HTR-8/SVneo (cell line): ENCODE results near the gene NTSR1.

Experiments used
- DNase-seq: peaks from one replicate; pipeline ENCODE4 v3.0.0; 2011; ENCODE audit warnings: low spot score, mixed read lengths; ENCODE audit not compliant: insufficient read length
- FAIRE-seq: peaks from 2 replicates; lab custom pipeline; 2011; peaks lifted over from hg19 to GRCh38; lab: Jason Lieb, UNC

The NTSR1 gene

GRCh38 chr20:62736026-62736406 is 27.4 kb downstream of the NTSR1 start:
- DNase-seq (no peak), FAIRE-seq (no peak)

DNA sequence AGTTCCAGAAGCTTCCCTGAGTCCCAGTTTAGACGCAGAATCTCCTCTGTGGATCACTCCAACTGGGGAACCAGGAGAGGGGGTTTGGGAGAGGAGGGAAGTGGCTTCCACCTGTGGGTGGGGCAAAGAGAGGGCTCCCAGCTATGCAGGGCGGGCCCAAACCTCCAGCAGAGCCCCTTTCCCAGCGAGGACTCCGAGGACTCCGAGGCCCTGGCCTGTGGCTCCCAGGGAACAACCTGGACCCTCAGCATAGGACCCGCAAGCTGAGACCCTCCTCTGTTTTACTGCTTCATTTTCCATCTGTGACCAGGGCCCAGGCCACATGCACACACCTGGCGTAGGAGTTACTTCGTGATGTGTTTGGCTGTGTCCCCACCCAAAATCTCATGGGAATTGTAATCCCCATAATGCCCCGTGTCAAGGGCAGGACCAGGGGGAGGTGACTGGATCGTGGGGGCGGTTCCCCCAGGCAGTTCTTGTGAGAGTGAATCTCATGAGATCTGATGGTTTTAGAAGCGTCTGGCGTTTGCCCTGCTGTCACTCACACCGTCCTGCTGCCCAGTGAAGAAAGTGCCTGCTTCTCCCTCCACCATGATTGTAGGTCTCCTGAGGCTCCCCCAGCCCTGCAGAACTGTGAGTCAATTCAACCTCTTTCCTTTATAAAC is 27.9 kb downstream of the NTSR1 start:
- FAIRE-seq (peak; percentile 72), DNase-seq (no peak)

DNA sequence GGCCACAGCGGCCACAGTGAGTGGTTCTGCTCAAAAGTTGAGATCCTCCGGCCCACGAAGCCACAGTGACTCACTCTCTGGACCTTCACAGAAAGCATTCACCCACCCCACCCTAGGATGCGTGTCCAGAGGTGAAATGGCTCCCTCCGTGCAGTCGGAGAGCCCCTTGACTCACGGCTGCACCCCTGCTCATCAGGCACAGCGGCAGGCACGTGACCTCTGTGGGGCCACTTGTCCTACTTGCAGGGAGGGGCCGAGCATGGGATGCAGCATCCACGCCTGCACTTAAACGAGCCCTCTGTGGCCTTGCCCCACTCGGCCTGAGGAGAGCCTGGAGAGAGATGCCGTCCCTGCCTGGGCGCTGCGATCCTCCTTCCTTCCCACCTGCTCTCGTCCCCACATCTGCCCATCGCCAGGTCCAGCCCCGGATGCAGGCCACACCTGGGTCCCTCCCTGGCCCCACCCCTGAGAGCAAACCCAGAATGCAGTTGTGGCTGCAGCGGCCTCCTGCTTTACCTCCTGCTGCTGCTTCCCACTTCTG is 28.7 kb downstream of the NTSR1 start:
- peak; percentile 95 for FAIRE-seq
- no peak for DNase-seq

DNA sequence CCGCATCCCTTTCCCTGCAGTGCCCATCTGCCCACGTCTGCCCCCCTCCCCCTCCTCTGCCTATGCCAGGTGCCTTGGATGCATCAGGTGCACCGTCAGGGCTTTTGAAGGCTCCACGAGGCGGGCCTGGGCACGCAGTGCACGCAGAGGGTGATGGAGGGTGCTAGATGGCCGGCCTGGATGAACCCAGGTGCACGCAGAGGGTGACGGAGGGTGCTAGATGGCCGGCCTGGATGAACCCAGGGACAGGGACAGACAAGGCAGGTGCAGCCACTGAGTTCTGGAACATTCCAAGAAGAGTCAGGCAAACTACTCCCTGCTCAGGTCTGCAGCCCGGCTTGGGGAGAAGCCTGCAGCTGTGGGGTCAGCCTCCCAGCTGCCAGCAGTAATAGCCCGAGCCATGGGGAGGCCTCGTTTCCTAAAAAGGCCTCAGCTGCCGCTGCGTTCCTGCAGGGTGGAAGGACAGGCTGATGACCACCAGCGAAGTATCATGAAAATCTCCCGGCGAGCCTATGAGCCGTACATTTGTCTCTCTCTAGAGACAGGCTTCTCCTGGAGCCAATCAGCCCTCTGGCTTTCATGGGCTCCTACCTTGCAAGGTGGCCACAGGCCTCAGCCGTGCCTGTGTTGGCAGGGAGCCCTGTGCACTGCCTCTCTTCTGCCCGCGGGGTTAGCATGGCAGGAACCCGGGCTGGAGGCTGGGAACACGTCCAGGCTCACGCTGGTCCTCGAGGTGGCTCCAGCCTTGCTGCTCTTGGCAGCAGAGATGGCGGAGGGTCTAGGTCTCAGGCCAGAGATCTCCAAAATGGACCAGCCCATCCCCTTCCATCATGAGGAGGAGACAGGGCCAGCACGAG is 29.6 kb downstream of the NTSR1 start:
- peak; percentile 51 for FAIRE-seq
- no peak for DNase-seq

GRCh38 chr20:62739067-62739466 is 30.4 kb downstream of the NTSR1 start:
- FAIRE-seq (no peak), DNase-seq (no peak)

GRCh38 chr20:62739581-62740285 is 31.1 kb downstream of the NTSR1 start:
- FAIRE-seq = no peak
- no peak for DNase-seq

GRCh38 chr20:62740286-62741141 is 31.9 kb downstream of the NTSR1 start:
- FAIRE-seq (peak; percentile 100), DNase-seq (peak; percentile 94)

GRCh38 chr20:62741191-62741691 is 32.6 kb downstream of the NTSR1 start:
- DNase-seq = peak; percentile 65
- FAIRE-seq = no peak

- peak; percentile 83 for FAIRE-seq
- DNase-seq = no peak
Measured at GRCh38 chr20:62741701-62742491, 33.3 kb downstream of the NTSR1 start.

GRCh38 chr20:62742550-62742949 is 33.9 kb downstream of the NTSR1 start:
- DNase-seq (no peak), FAIRE-seq (no peak)

DNA sequence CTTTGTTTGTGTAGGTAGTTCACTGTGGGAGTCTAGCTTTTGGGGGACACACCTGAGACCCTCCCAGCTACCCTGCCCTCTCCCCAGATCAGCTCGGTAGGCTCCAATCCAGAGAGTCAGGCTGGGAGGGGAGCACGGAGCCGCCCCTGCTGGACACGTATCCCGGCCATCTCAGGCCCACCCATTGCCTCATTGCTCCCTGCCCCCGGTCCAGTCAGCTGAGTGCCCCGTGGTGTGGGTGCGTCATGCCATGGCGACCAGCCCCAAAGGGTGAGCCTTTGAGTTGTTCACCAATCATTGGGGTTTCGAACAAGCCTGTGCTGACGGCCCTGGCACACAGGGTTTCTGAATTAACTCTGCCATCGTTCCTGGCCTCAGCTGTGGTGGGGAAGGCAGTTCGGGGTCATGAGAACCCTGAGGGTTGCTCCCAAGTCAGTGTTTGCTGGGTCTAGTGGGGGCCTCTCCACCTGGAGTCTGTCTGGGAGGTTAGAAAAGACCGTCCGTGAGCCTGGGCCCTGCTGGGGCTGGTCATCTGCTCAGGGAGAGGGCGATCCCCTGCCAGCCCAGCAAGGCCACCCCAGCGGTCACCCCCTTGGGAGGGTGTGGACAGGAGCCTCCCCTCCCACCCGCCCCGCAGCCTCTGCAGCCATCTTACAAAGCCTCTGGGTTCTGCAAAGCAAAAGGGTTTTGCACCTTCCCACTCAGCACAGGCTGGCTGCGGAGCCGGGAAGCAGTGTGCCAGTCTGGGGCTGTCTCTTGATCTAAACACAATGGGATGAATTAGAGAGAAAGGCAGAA is 34.5 kb downstream of the NTSR1 start:
- FAIRE-seq (no peak), DNase-seq (no peak)

DNA sequence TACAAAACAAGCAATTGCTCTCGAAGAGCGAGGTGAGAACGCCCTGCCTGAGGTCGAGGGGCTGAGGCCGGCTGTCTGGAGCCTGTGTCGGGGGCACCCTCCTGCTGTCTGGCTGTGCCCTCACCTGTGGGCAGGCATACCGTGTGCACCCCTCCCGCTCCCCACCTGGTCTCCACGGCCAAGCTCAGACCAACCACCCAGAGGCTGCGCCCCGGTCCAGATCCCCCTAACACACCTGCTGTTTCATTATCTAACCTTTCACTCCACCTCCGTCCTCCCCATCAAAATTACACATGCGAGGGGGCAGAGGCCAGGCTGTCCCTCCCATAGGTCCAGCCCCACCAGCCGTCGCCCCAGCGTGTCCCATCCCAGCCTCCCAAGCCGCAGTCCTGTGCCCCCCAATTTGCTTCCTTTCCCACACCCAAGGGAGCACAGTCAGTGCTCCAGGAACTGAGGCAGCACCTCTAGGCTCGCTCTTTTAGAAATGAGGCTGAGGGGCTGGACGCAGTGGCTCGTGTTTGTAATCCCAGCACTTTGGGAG is 35.2 kb downstream of the NTSR1 start:
- FAIRE-seq = no peak
- no peak for DNase-seq

GRCh38 chr20:62744741-62745191 is 36.1 kb downstream of the NTSR1 start:
- no peak for DNase-seq
- peak; percentile 72 for FAIRE-seq

- no peak for FAIRE-seq
- DNase-seq = no peak
Measured at GRCh38 chr20:62745279-62745951, 36.8 kb downstream of the NTSR1 start.

- FAIRE-seq = no peak
- DNase-seq = no peak
Measured at GRCh38 chr20:62745952-62746288, 37.3 kb downstream of the NTSR1 start.

DNA sequence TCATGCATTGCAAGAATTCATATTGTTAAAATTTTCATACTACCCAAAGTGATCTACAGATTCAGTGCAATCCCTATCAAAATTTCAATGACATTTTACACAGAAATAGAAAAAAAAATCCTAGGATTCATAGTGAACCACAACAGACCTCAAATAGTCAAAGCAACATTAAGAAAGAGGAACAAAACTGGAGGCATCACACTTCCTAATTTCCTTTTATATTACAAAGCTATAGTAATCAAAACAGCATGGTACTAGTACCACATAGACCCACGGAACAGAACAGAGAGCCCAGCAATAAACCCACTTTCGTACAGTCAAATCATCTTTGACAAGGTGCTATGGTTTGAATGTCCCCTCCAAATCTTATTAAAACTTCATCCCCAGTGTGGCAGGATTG is 39.7 kb downstream of the NTSR1 start:
- no peak for DNase-seq
- FAIRE-seq = no peak

DNA sequence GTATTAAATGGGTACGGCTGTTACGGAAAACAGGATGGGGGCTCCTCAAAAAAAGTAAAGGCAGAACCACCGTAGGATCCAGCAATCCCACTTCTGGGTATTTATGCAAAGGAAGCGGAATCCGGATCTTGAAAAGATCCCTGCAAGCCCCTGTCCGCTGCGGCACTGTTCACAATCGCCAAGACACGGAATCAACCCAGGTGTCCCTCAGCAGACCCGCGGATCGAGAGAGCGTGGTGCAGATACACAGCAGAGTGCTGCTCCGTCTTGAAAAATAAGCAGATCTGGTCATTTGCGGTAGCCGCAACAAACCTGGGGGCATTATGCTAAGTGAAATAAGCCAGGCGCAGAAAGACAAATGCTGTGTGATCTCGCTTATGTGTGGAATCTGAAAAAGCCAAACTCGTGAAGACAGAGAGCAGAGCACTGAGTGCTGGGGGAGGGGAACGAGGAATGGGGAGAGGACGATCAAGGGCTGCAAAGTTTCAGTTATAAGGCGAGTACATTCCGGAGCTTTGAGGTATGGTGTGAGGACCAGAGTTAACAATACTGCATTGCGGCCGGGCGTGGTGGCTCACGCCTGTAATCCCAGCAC is 41.3 kb downstream of the NTSR1 start:
- DNase-seq (no peak), FAIRE-seq (peak; percentile 36)
